ENCODE measurements around the gene SYT17.

Gene SYT17

GRCh38 chr16:19254611-19255010 is 86.6 kb downstream of the SYT17 start:
- DNase-seq (ENCODE audit: low read depth in 2 of 2), result no peak

DNA sequence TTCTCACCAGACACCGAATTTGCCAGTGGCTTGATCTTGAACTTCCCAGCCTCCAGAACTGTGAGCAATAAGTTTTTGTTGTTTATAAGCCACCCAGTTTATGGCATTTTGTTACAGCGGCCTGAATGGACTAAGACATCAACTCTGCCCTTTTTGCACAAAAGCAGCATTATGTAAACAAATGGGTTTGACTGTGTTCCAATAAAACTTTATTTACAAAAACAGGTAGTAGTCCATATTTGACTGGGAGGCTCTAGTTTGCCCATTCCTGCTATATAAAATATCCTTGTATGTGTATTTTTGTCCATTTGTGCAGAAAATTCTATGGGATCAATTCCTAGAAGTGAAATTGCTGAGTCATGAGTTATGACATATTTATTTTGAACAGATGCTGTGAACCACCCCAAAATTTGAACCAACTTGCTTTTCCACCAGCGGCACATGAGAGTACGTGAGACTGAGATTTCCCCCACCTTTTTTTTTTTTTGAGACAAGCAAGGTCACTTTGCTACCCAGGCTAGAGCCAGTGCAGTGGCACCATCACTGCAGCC is 96.2 kb downstream of the SYT17 start:
- no peak for DNase-seq (ENCODE audit: low read depth in 2 of 2)

GRCh38 chr16:19265380-19265930 is 97.4 kb downstream of the SYT17 start:
- no peak for DNase-seq (ENCODE audit: low read depth in 2 of 2)

- DNase-seq (ENCODE audit: low read depth in 2 of 2), result no peak
Observed at GRCh38 chr16:19266774-19267173, 98.7 kb downstream of the SYT17 start.

GRCh38 chr16:19269098-19269497 is 101.1 kb downstream of the SYT17 start:
- DNase-seq (ENCODE audit: low read depth in 2 of 2), result no peak

DNA sequence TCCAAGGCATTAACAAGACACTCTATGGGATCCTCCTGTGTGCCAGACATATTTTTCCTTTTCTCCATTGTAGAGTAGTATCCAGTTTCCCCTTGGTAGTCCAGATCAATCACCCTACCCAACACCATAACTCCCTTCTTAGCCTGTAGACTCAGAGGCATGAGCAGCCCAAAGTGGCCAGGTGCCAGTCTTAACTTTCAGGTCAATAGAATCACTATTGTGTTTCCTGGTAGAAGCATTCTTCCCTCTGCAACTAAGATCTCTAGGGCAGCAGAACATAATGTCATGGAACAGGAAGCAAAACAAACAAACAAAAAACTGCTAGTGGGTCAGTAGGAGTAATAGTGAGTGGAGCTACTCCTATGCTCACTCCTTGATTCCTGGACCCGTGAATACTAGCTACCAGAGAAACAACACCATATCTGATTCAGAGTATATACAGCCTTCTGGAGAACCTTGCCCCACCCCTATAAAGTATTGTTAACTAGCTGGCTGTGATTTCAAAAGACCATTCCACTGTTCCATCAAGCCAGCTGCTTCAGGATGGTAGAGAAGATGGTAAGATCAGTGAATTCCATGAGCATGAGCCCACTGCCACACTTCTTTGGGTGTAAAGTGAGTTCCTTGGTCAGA is 106.2 kb downstream of the SYT17 start:
- no peak for DNase-seq (ENCODE audit: low read depth in 2 of 2)

DNA sequence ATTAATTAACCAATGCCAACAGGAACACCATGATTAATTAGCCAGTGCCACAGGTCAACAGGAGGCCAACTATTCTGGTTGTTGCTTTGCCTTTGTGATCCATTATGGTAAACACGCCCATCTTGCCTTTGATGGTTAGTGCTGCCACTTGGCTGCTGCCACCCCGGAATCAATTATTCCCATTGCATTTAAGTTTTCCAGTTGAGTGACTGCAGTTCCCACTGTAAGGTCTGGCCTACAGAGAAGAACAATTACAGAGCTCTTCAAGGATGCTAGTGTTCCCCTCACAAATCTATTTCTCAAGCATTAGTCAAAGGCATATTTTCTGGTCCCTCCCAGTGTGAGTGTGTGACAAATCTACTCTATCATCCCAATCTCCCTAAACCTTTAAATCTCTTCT is 110.4 kb downstream of the SYT17 start:
- DNase-seq (ENCODE audit: low read depth in 2 of 2), result no peak

- DNase-seq (ENCODE audit: low read depth in 2 of 2), result no peak
Observed at GRCh38 chr16:19281246-19281645, 113.2 kb downstream of the SYT17 start.

DNA sequence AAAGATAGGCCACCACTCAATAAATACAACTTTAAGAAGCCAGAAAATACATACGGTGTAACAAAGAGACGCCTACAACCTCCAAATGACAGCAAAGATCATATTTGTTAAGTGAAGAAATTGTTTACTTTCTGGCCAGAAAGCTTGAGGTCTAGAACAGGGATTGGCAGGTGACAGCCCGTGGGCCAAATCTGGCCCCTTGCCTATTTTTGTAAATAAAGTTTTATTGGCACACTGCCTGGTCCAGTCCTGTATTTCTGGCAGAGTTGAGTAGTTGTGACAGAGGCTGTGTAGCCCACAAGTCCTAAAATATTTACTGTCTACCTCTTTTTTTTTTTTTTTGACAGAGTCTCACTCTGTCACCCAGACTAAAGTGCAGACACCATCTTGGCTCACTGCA is 114.1 kb downstream of the SYT17 start:
- DNase-seq (ENCODE audit: low read depth in 2 of 2), result no peak

DNA sequence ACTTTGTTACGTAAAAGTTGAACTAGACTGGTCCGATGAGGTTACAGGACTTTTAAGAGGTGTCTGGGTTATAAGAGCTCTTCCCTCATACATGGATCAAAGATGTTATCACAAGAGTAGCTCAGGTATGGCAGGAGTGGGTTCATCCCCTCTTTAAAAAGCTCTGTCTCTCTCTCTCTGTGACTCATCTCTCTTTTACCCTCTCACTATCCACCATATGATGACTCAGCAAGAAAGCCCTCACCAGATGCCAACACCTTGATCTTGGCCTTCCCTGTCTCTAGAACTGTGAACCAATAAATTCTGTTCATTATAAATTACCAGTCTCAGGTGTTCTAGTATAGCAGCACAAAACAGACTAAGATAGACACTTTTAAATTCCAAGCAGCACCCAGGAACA is 115.6 kb downstream of the SYT17 start:
- no peak for DNase-seq (ENCODE audit: low read depth in 2 of 2)

GRCh38 chr16:19284207-19284606 is 116.2 kb downstream of the SYT17 start:
- no peak for DNase-seq (ENCODE audit: low read depth in 2 of 2)

GRCh38 chr16:19285431-19285830 is 117.4 kb downstream of the SYT17 start, which contains the start of gene CLEC19A:
Gene CLEC19A, plus strand, starts transcription at chr16:19285731. Its CDS starts 121 bp downstream, at chr16:19285852.
- DNase-seq (ENCODE audit: low read depth in 2 of 2), result no peak

DNA sequence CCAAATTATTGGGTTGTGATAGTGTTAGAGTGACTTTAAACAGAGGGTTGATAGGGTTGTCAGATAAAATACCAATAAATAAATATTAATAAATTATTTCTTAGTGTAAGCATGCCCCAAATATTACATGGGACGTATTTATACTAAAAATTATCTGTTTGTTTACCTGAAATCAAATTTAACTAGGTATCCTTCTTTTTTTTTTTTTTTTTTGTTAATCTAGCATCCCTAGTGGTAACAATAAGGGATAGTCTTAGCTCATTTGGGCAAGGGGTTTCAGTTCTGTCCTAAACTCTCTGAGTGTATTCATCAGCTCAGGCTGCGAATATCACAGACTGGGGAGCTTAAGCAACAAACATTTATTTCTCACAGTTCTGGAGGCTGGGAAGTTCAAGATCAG is 118.8 kb downstream of the SYT17 start:
- DNase-seq (ENCODE audit: low read depth in 2 of 2), result no peak

DNA sequence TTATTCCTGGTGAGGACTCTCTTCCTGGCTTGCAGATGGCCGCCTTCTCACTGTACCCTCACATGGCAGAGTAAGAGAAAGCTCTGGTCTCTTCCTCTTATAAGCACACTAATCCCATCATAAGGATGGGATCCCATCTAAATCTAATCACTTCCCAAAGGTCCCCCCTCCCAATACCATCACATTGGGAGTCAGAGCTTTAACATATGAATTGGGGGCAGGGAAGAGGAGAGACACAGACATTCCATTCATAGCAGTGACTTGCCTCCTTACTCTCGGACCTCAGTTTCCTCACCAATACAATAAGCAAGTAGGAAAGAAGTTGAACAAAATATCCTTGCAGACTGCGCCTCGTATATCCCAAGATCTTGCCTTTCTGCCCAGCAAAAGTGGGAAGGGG is 119.2 kb downstream of the SYT17 start:
- DNase-seq (ENCODE audit: low read depth in 2 of 2), result no peak

- no peak for DNase-seq (ENCODE audit: low read depth in 2 of 2)
Observed at GRCh38 chr16:19288872-19289799, 121.1 kb downstream of the SYT17 start.

DNA sequence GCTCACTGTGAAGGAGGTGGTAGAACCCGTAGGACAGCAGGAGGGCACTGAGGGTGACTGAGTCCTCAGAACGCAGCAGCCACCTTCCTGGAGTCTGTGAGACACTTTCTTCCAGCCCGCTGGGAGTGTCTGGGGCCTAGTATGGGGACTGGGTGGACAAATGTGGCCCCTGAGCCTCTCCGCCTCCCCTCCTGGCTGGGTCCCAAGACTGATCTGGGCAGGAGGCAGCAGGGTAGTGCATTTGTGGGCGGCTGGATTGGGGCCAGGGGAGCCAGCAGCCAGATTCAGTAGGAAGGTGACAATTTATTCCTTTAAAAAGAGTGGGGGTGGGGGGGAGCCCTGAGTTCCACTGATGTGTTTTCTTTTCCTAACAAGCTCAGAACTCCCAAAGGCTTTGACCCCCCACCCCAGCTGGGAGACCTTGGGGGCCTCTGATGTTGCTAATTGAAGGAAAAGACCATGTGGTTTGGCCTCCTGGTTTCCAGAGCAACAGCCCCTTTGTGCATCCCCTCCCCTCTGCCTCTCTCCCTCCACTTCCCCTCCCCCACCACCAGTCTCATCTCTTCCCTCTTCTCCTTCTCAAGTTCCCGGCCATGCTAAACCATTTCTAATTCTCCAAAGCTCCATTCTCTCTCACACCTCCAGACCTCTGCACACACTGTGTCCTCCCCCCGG is 121.9 kb downstream of the SYT17 start:
- DNase-seq (ENCODE audit: low read depth in 2 of 2), result no peak

GRCh38 chr16:19290860-19291259 is 122.8 kb downstream of the SYT17 start:
- DNase-seq (ENCODE audit: low read depth in 2 of 2), result no peak

DNA sequence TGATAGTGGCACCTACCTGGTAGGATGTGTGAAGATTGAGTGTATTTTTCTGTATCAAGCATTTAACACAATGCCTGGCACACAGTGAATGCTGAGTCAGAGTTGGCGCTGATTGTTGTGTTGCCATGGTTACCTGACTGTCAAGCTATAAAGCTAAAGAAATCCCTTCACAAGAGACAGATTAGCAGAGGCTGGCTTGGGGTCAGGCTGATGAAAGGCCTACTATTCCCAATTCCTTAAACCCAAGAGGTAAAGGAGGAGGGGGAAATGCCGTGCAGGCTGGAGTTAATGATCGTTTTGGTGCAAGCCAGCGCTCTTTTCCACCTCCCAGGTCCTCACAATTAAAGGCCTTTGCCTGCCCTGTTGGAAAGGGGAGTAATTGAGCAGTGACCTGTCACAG is 123.4 kb downstream of the SYT17 start:
- DNase-seq (ENCODE audit: low read depth in 2 of 2), result no peak

DNA sequence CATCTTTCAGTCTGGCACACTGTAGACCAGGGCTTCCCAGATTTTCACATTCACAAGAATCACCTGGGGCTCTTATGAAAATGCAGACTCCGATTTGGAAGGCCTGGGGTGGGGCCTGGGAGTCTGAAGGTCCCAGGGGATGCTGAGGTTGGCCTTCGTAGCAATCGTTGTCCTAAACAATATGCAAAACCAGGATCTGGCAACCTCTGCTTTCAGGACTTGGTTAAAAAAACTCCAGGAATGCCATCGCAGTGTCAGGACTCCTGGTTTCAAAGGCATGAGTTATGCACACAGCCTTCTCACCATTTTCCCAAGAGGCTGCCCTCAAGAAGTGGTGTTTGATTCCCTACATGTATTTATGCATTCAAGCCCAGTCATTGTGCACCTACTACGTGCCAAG is 124.1 kb downstream of the SYT17 start:
- no peak for DNase-seq (ENCODE audit: low read depth in 2 of 2)

- no peak for DNase-seq (ENCODE audit: low read depth in 2 of 2)
Observed at GRCh38 chr16:19294156-19294649, 126.2 kb downstream of the SYT17 start.

GRCh38 chr16:19295393-19295792 is 127.4 kb downstream of the SYT17 start:
- DNase-seq (ENCODE audit: low read depth in 2 of 2), result no peak

DNA sequence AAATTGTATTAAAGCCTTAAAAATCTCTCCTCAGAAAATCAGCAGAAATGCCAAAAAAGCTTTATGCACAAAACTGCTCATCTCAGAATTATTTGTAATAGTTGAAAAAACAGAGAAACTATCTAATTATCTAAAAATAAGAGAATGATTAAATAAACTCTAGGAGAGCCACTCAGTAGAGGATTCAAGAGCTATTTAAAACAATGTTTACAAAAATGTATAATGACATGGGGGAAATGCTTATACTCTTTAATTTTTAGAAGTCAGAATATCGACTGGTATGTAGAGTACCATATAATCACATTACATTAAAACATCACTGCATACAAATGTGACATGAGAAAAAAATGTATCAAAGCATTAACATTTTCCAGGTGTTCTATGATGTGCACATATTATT is 129.4 kb downstream of the SYT17 start:
- no peak for DNase-seq (ENCODE audit: low read depth in 2 of 2)

All from fibroblast of skin of left biceps (primary cell).